Measurements from ENCODE around the gene USF3. TPM values are rescaled to one million over a fixed set of nuclear protein-coding genes. Genes with fewer than 3 reads are reported as not detected.
"Not testable (repeated sequence)": the region's sequence is repeated elsewhere in the genome, so short reads cannot be mapped to it uniquely, and the experiment has no call there.

The USF3 gene
- total RNA-seq, 1 donor = 12.1 TPM

- no peak for DNase-seq (ENCODE audit: low read depth in 2 of 3, low spot score in 2 of 3)
These were observed 41.6 kb downstream of the USF3 start for GRCh38 chr3:113654851-113655250.

DNA sequence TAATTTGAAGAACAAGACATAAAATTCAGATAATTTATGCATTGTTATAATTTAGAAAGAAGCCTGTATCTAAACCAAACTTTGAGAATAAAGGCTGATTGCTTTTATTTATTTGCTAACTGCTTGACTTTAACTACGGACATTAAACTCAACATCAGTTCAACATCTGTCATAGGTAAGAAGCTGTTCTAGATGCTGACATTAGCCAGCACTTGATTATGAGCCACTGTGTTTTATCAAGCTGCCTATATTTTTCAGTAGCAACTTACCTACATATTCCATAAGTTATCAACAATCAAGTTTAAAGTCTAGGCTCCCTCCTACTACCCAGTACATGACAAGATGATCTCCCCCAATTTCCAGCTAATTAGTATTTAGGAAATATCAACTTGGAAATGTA is 42.1 kb downstream of the USF3 start:
- no peak for DNase-seq (ENCODE audit: low read depth in 2 of 3, low spot score in 2 of 3)

DNA sequence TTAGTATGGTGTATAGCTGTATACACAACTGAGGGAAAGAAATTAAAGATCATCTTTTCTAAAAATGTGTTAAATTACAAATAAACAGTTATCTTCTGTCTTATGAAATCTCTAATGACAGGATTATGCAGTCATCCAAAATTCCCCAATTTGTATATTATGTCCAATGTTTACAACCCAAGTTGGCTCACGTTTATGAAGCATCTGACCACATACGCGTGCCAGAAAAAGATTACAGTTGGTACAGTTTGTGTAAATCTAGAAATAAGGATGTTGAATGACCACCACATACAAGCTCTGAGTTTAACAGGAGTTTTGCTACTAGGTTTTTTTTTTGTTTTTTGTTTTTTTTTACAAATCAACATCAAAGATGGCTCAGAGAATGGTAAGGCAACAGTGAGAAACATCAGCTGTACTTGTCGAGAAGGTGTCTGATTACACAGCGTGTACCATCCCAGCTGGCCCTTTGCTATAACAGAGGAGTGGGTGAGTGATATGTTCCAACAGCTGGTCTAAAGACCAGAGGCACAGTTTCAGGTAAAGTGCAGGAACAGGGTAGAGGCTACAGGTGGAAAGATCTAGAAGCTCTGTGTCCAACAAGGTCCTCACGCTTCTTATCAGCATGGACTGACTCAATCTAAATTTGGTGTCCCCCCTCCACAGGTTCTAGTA is 47.1 kb downstream of the USF3 start:
- no peak for DNase-seq (ENCODE audit: low read depth in 2 of 3, low spot score in 2 of 3)

DNA sequence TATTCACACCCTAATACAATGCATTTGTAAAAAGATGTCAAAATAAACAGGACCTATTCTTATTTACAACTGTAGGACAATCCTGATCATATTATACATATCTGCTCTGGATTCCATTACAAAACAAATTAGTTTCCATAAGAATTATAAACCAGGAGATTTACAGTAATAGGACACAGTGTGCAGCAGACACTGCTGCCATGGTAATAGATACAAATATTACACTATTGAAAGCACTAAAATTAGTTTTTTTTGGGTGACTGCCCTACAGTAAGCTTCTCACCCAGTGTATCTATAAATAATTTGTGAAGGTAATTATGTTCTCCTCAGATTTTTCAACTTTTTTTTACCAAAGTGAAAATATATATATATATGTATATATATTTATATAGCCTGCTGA is 47.9 kb downstream of the USF3 start:
- no peak for DNase-seq (ENCODE audit: low read depth in 2 of 3, low spot score in 2 of 3)

DNA sequence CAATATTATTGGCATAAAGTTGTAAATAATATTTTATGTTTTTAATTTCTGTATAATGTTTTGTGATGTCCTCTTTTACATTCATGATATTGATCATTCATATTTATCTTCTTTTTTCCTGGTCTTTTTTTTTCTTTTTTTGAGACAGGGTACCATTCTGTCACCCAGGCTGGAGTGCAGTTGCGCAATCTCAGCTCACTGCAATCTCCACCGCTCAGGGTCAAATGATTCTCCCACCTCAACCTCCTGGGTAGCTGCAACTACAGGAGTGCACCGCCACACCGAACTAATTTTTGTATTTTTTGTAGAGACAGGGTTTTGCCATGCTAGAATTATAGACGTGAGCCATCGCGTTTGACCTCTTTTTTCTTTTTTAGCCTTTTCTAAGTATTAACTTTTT is 52.9 kb downstream of the USF3 start:
- DNase-seq (ENCODE audit: low read depth in 2 of 3, low spot score in 2 of 3) = no peak

- DNase-seq (ENCODE audit: low read depth in 2 of 3, low spot score in 2 of 3) = no peak
These were observed 57.5 kb downstream of the USF3 start for GRCh38 chr3:113638910-113639309.

GRCh38 chr3:113637756-113638155 is 58.7 kb downstream of the USF3 start:
- no peak for DNase-seq (ENCODE audit: low read depth in 2 of 3, low spot score in 2 of 3)

DNA sequence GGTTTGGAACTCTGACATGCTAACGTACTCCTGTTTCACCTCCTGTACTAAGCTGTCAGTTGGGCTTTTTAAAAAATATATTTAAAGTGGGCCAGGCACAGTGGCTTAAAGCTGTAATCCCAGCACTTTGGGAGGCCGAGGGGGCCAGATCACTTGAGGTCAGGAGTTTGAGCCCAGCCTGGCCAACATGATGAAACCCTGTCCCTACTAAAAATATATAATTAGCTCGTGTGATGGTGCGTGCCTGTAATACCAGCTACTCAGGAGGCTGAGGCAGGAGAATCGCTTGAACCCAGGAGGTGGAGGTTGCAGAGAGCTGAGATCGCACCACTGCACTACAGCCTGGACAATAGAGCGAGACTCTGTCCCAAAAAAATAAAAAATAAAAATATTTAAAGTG is 60.4 kb downstream of the USF3 start:
- DNase-seq (ENCODE audit: low read depth in 2 of 3, low spot score in 2 of 3) = not testable (repeated sequence)

GRCh38 chr3:113634782-113635474 is 61.5 kb downstream of the USF3 start:
- DNase-seq (ENCODE audit: low read depth in 2 of 3, low spot score in 2 of 3) = no peak

DNA sequence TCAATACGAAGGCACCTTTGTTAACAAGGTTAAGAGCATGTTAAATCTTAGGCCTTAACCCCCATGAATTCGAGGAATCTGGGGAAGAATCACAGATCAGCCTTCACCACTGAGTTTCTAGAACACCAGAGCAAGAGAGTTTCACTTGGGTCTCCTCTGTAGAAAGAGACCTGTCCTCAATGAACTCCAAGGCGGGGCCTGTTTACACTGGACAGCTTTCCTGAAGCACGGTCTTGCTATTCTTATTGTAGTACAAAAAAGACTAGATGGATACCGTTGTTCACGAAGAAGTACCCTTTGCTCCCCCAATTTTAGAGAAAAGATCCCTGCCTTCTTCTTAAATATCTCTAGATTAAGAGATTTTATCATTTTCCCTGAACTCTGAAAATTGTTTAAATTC is 64.9 kb downstream of the USF3 start:
- DNase-seq (ENCODE audit: low read depth in 2 of 3, low spot score in 2 of 3) = no peak

- peak in 1 of 3 donors; percentile 12 for DNase-seq (ENCODE audit: low read depth in 2 of 3, low spot score in 2 of 3)
These were observed 65.4 kb downstream of the USF3 start for GRCh38 chr3:113630956-113631542.

DNA sequence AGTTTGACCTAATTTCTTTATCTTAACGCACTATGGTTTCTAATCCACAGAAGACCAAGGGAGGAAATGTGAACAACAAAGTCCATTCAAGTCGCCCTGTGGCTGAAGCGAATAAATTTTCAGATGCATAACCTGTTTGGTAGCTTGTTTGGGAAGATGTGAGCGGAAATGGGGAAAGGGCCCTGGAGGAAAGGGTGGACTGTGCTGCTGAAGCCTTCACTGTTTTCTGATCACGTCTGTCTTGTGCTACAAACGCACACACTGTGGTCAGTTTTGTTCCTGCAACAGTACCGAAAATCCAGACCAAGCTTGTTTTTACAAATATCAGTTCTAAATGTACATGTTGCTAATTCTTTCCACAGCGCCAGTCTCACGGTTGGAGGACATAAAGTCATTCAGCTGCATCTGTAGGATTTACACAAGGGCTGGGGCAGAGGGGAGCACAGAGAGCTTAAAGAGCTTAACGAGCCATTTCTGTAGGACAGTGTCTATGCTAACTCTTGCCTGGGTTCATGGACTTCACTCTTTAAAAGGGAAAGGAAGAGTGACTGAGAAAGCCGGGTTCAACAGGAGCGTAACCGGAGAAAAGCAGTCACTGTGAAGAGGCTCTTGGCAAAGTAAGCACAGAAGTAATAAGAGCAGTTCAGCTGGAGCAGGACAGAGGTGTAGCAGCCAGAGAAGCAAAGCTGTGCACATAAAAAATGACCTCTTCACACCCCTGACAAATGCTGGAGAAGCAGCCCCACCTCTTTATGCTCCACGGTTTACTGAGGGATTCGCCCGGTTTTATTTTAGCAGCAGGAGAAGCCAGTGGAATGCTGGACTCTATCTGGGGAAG is 66.6 kb downstream of the USF3 start:
- no peak for DNase-seq (ENCODE audit: low read depth in 2 of 3, low spot score in 2 of 3)

DNA sequence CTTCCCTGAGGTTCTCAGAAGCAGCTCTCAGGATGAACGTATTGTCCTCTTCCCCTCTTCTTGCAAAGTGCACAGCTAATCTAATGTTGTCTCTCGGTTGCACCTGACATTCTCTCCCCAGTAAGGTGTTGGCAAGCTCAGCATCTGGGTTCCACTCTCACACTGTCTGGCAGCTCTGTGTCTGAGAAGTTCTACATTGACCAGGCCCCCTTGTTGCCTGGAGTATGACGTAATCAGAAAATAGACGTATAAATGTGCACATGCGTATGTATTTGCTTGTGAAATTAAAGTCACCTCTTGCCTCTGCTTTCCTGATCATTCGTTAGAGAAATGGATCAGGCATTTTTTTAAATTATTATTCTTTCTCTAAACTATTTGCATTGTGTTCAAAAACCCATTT is 67.7 kb downstream of the USF3 start:
- no peak for DNase-seq (ENCODE audit: low read depth in 2 of 3, low spot score in 2 of 3)

GRCh38 chr3:113628316-113628715 is 68.1 kb downstream of the USF3 start:
- DNase-seq (ENCODE audit: low read depth in 2 of 3, low spot score in 2 of 3) = no peak

GRCh38 chr3:113626503-113627371 is 69.7 kb downstream of the USF3 start:
- peak in 2 of 3 donors; percentile 76 to 87 for DNase-seq (ENCODE audit: low read depth in 2 of 3, low spot score in 2 of 3)

DNA sequence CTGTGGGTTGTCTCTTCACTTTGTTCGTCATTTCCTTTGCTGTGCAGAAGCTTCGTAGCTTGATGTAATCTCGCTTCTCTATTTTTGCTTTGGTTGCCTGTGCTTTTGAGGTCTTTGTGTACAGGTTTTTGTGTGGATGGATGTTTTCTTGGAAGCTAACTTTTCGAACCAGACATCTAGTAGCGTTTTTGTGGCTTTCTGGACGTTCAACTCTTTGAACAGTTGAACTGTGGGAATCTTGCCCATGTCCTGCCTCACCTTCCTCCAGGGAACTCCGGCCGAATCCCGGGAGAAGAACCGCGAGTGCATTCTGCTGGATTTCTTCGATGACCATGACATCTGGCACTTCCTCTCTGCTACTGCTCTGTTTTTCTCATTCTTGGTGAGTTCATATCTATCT is 70.6 kb downstream of the USF3 start:
- peak in 1 of 3 donors; percentile 7 for DNase-seq (ENCODE audit: low read depth in 2 of 3, low spot score in 2 of 3)

DNA sequence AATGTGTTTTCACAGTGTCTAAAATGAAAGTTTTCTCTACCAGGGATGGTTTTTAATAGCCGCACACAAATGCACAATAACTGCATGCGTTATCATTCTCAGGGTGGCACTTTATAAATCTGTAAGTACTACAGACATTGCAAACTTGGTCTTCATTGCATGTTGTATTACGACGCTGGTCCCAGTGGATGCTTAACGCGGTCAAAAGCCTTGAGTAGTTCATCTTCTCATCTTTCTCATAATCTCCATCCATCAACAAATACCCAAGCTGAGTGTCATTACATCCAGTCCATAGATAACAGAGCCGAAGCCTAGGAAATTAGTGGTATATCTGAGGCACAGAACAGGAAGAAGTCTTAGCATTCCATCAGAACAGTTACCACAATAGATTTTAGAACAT is 72.6 kb downstream of the USF3 start:
- DNase-seq (ENCODE audit: low read depth in 2 of 3, low spot score in 2 of 3) = no peak

- DNase-seq (ENCODE audit: low read depth in 2 of 3, low spot score in 2 of 3) = no peak
These were observed 73.1 kb downstream of the USF3 start for GRCh38 chr3:113623324-113623723.

DNA sequence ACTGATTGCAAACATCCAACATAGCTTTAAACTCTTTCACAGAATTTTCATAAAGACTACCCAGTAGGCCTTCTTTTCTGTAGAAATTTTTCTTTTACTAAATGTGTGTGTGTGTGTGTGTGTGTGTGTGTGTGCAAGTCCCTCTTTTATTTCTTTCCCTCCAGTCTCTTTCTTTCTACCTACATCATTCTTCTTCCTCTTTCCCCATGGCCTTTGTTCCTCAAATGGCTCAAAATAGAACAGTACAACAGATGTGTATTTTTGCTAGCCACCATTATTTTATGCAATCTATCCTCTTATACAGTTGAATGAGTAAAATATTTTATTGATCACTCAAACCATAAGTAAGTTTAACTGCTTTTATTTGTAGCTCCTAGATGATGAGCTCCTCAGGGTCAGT is 76.4 kb downstream of the USF3 start:
- peak in 1 of 3 donors; percentile 36 for DNase-seq (ENCODE audit: low read depth in 2 of 3, low spot score in 2 of 3)

- no peak for DNase-seq (ENCODE audit: low read depth in 2 of 3, low spot score in 2 of 3)
These were observed 78.7 kb downstream of the USF3 start for GRCh38 chr3:113617726-113618125.

Data from hematopoietic multipotent progenitor cell (in vitro differentiated cells).